GM19452 (cell line): ENCODE data around the gene ST3GAL2.

Experiments
- ATAC-seq: cut with Tn5 transposase; IDR thresholded peaks from one replicate; pipeline ENCODE4 v1.9.1; 2021; ENCODE audit not compliant: unreplicated experiment

The ST3GAL2 gene

GRCh38 chr16:70438585-70438968, 323 bp downstream of the ST3GAL2 start:
- ATAC-seq: no peak

GRCh38 chr16:70437582-70438557, 1.0 kb downstream of the ST3GAL2 start:
- no peak for ATAC-seq

GRCh38 chr16:70437017-70437581, 1.8 kb downstream of the ST3GAL2 start:
- no peak for ATAC-seq

- no peak for ATAC-seq
These were observed 4.2 kb downstream of the ST3GAL2 start for GRCh38 chr16:70434484-70435260.

- no peak for ATAC-seq
These were observed 5.3 kb downstream of the ST3GAL2 start for GRCh38 chr16:70433458-70434103.

- peak; percentile 14 for ATAC-seq
These were observed 6.0 kb downstream of the ST3GAL2 start for GRCh38 chr16:70432723-70433457.

GRCh38 chr16:70432356-70432722, 6.6 kb downstream of the ST3GAL2 start:
- ATAC-seq: no peak

- ATAC-seq: peak; percentile 43
These were observed 8.0 kb downstream of the ST3GAL2 start for GRCh38 chr16:70430667-70431536.

GRCh38 chr16:70429888-70430666, 8.8 kb downstream of the ST3GAL2 start:
- no peak for ATAC-seq

GRCh38 chr16:70428178-70428998, 10.5 kb downstream of the ST3GAL2 start:
- peak; percentile 30 for ATAC-seq

- ATAC-seq: no peak
These were observed 11.1 kb downstream of the ST3GAL2 start for GRCh38 chr16:70427786-70428177.

GRCh38 chr16:70422543-70422942, 16.4 kb downstream of the ST3GAL2 start:
- ATAC-seq: no peak

- ATAC-seq: no peak
These were observed 17.2 kb downstream of the ST3GAL2 start for GRCh38 chr16:70421473-70422311.

GRCh38 chr16:70421014-70421413, 17.9 kb downstream of the ST3GAL2 start:
- no peak for ATAC-seq

- no peak for ATAC-seq
These were observed 19.2 kb downstream of the ST3GAL2 start for GRCh38 chr16:70419384-70420327.

GRCh38 chr16:70418993-70419318, 19.9 kb downstream of the ST3GAL2 start:
- no peak for ATAC-seq
